Measurements from ENCODE around the gene NEK11.
"Not testable (repeated sequence)": the region's sequence is repeated elsewhere in the genome, so short reads cannot be mapped to it uniquely, and the experiment has no call there.

NEK11 gene

GRCh38 chr3:131361464-131362421, 335.1 kb downstream of the NEK11 start:
- DNase-seq: peak; percentile 26

- DNase-seq: no peak
These were observed 336.6 kb downstream of the NEK11 start for GRCh38 chr3:131363275-131363674.

- DNase-seq: no peak
These were observed 344.4 kb downstream of the NEK11 start for GRCh38 chr3:131370935-131371687.

- DNase-seq: no peak
These were observed 345.0 kb downstream of the NEK11 start for GRCh38 chr3:131371688-131372066.

- DNase-seq: no peak
These were observed 348.1 kb downstream of the NEK11 start for GRCh38 chr3:131374741-131375140.

GRCh38 chr3:131380821-131381444, 354.3 kb downstream of the NEK11 start:
- DNase-seq: not testable (repeated sequence)

GRCh38 chr3:131381445-131382291, 355.0 kb downstream of the NEK11 start, which contains the start of gene NUDT16:
Gene NUDT16 (plus strand): TSS chr3:131381774. CDS start chr3:131381805, 31 bp downstream.
- peak; percentile 97 for DNase-seq

- no peak for DNase-seq
These were observed 359.9 kb downstream of the NEK11 start for GRCh38 chr3:131386429-131387165.

- no peak for DNase-seq
These were observed 361.3 kb downstream of the NEK11 start for GRCh38 chr3:131387796-131388489.

- peak; percentile 54 for DNase-seq
These were observed 361.8 kb downstream of the NEK11 start for GRCh38 chr3:131388490-131388799.

GRCh38 chr3:131390331-131390730, 363.7 kb downstream of the NEK11 start:
- DNase-seq: no peak

GRCh38 chr3:131393051-131393450, 366.4 kb downstream of the NEK11 start:
- no peak for DNase-seq

- no peak for DNase-seq
These were observed 367.2 kb downstream of the NEK11 start for GRCh38 chr3:131393868-131394267.

GRCh38 chr3:131394400-131394799, 367.7 kb downstream of the NEK11 start:
- no peak for DNase-seq

- DNase-seq: peak; percentile 30
These were observed 369.5 kb downstream of the NEK11 start for GRCh38 chr3:131396170-131396569.

GRCh38 chr3:131397889-131398288, 371.2 kb downstream of the NEK11 start:
- no peak for DNase-seq
